Spleen (tissue), 7 donors: ENCODE measurements around the gene SLC7A10.

ENCODE experiments used
- POLR2AphosphoS5 ChIP-seq, 3 donors: sonication (generic); formaldehyde crosslinking; IDR thresholded peaks; one replicate each; pipeline ENCODE4 v1.5.1; 2017; ENCODE audit warnings: antibody characterized with exemption in 3 of 3
- TF ChIP-seq, protein P1 (sequence below), 11 experiments: fragments of 200-600 bp in 7 of 11; fragments of 450-650 bp in 4 of 11; sonication (generic) in 4 of 11; IDR thresholded peaks in 8 of 11; conservative IDR thresholded peaks in 3 of 11; 1 replicate in 7 of 11; 2 replicates in 4 of 11; pipeline versions ENCODE4 v1.4.0 to v1.8.0; 2016 to 2021; ENCODE audit warnings: antibody characterized with exemption in 11 of 11, inconsistent platforms in 4 of 11, mild to moderate bottlenecking in 1 of 11
- donor health status: DM: no; HTN: no; CAD: no; lungs with moderate emphysema.
- donor health status: DM: no; HTN: no; CAD: no.
- donor health status: DM: no; HTN: no; CAD: no.

DNA sequence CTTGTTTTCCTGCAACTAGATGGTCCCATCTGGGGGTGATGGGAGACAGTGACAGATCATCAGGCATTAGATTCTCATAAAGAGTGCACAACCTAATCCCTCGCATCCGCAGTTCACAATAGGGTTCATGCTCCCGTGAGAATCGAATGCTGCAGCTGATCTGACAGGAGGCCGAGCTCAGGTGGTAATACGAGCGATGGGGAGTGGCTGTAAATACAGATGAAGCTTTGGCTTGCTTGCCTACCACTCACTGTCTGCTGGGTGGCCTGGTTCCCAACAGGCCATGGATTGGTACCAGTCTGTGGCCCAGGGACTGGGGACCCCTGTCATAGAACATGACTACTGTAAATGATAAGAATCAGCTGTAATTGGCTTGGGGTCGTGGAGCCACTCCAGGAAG, 65.8 kb downstream of the SLC7A10 start:
- TF ChIP-seq, protein P1, sequence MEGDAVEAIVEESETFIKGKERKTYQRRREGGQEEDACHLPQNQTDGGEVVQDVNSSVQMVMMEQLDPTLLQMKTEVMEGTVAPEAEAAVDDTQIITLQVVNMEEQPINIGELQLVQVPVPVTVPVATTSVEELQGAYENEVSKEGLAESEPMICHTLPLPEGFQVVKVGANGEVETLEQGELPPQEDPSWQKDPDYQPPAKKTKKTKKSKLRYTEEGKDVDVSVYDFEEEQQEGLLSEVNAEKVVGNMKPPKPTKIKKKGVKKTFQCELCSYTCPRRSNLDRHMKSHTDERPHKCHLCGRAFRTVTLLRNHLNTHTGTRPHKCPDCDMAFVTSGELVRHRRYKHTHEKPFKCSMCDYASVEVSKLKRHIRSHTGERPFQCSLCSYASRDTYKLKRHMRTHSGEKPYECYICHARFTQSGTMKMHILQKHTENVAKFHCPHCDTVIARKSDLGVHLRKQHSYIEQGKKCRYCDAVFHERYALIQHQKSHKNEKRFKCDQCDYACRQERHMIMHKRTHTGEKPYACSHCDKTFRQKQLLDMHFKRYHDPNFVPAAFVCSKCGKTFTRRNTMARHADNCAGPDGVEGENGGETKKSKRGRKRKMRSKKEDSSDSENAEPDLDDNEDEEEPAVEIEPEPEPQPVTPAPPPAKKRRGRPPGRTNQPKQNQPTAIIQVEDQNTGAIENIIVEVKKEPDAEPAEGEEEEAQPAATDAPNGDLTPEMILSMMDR (IDR thresholded peaks at IDR 0.05 in 8 of 11, conservative IDR thresholded peaks at IDR 0.05 in 3 of 11), result no peak
- TF ChIP-seq POLR2AphosphoS5 (IDR thresholded peaks at IDR 0.05), result no peak
